ENCODE measurements around the gene TTC3. TPM values are rescaled to one million over a fixed set of nuclear protein-coding genes. Genes with fewer than 3 reads are reported as not detected.
A peak's percentile ranks its signal among the peaks of the same experiment; 100 is the strongest.

TTC3 gene
- total RNA-seq, 1 experiment from 2014 or later: 121 TPM

DNA sequence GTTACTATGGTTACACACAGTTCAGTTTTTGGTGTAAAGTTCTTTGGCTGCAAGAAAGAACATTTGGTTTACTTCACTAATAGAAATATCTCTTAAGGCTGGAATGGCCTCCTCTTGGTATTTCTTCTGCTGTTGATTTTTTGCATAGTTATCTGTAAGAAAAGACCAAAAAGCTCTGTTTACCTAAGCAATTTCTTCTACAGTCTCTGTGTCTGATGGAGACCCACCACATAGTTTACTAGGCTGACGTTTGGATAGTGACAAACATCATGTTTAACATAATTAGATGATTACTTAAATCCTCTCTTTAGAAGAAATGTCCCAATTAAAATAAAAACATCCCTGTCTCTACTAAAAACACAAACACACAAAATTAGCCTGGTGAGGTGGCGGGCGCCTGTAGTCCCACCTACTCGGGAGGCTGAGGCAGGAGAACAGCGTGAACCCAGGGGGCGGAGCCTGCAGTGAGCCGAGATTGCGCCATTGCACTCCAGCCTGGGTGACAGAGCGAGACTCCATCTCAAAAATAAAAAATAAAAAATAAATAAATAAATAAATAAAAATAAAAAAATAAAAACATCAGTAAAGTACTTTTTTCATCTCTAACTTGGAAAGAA is 7.4 kb upstream of the TTC3 start:
- BruUV-seq (replicated peaks): no TSS peak
- CTCF ChIA-PET: no interaction called here
- DNase-seq (no peak), ATAC-seq (no peak)
- Histone ChIP-seq H3K27ac (ENCODE audit: low read length) (no peak overlapping the region), H3K9me3 (ENCODE audit: low read length) (no peaks in the 10 kb centered on the region), H3K4me1 (ENCODE audit: insufficient read depth, low read length) (peaks cover 8% of the 10 kb centered on the region), H3K4me3 (ENCODE audit: low read length) (no peak overlapping the region), H3K9me2 (replicated peaks; ENCODE audit: low read length) (no peaks in the 10 kb centered on the region), H3F3A (ENCODE audit: low read length, unreplicated experiment) (no peaks in the 10 kb centered on the region), H3K9ac (ENCODE audit: low read length) (no peak overlapping the region), H2AFZ (ENCODE audit: low read length) (no peak overlapping the region), H3K79me2 (ENCODE audit: low read length) (no peaks in the 10 kb centered on the region), H4K20me1 (ENCODE audit: low read length) (no peaks in the 10 kb centered on the region), H3K27me3 (ENCODE audit: low read length) (no peaks in the 10 kb centered on the region), H3K36me3 (ENCODE audit: low read depth, low read length) (peaks cover 9% of the 10 kb centered on the region; the same call in 1 of the 2 replicates), H3K4me2 (ENCODE audit: low read length) (no peak overlapping the region)
- POLR2A ChIA-PET (ENCODE audit: unreplicated experiment): no interaction called here
- intact Hi-C loops (cut with micrococcal nuclease): no loop called here
- TF ChIP-seq EZH2phosphoT487 (IDR thresholded peaks at IDR 0.05; ENCODE audit: borderline replicate concordance, low read length): no peak
- TF ChIP-seq, protein P1, sequence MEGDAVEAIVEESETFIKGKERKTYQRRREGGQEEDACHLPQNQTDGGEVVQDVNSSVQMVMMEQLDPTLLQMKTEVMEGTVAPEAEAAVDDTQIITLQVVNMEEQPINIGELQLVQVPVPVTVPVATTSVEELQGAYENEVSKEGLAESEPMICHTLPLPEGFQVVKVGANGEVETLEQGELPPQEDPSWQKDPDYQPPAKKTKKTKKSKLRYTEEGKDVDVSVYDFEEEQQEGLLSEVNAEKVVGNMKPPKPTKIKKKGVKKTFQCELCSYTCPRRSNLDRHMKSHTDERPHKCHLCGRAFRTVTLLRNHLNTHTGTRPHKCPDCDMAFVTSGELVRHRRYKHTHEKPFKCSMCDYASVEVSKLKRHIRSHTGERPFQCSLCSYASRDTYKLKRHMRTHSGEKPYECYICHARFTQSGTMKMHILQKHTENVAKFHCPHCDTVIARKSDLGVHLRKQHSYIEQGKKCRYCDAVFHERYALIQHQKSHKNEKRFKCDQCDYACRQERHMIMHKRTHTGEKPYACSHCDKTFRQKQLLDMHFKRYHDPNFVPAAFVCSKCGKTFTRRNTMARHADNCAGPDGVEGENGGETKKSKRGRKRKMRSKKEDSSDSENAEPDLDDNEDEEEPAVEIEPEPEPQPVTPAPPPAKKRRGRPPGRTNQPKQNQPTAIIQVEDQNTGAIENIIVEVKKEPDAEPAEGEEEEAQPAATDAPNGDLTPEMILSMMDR (conservative IDR thresholded peaks at IDR 0.05; ENCODE audit: low read depth, low read length): no peak
- TF ChIP-seq EZH2 (IDR thresholded peaks at IDR 0.05; ENCODE audit: low read length, unreplicated experiment): no peak

GRCh38 chr21:37071561-37072273 is 1.3 kb upstream of the TTC3 start:
- Histone ChIP-seq H3K9me2 (replicated peaks; ENCODE audit: low read length) (no peaks in the 10 kb centered on the region), H3F3A (ENCODE audit: low read length, unreplicated experiment) (no peaks in the 10 kb centered on the region), H3K9ac (ENCODE audit: low read length) (peak overlapping the region; percentile 93), H3K27ac (ENCODE audit: low read length) (peak overlapping the region; percentile 81), H3K4me1 (ENCODE audit: insufficient read depth, low read length) (peaks cover 21% of the 10 kb centered on the region), H3K4me3 (ENCODE audit: low read length) (peak overlapping the region; percentile 66), H3K27me3 (ENCODE audit: low read length) (no peaks in the 10 kb centered on the region), H3K79me2 (ENCODE audit: low read length) (peaks cover 52% of the 10 kb centered on the region), H3K36me3 (ENCODE audit: low read depth, low read length) (no peaks in the 10 kb centered on the region), H4K20me1 (ENCODE audit: low read length) (peaks cover 21% of the 10 kb centered on the region; the same call in 1 of the 2 replicates), H3K9me3 (ENCODE audit: low read length) (no peaks in the 10 kb centered on the region), H3K4me2 (ENCODE audit: low read length) (peak overlapping the region; percentile 84), H2AFZ (ENCODE audit: low read length) (peak overlapping the region; percentile 49)
- POLR2A ChIA-PET (ENCODE audit: unreplicated experiment): no interaction called here
- CTCF ChIA-PET: no interaction called here
- intact Hi-C loops (cut with micrococcal nuclease): no loop called here
- DNase-seq (peak; percentile 45), ATAC-seq (peak; percentile 5)
- BruUV-seq (replicated peaks): TSS peak; percentile 64
- no peak for TF ChIP-seq EZH2 (IDR thresholded peaks at IDR 0.05; ENCODE audit: low read length, unreplicated experiment)

DNA sequence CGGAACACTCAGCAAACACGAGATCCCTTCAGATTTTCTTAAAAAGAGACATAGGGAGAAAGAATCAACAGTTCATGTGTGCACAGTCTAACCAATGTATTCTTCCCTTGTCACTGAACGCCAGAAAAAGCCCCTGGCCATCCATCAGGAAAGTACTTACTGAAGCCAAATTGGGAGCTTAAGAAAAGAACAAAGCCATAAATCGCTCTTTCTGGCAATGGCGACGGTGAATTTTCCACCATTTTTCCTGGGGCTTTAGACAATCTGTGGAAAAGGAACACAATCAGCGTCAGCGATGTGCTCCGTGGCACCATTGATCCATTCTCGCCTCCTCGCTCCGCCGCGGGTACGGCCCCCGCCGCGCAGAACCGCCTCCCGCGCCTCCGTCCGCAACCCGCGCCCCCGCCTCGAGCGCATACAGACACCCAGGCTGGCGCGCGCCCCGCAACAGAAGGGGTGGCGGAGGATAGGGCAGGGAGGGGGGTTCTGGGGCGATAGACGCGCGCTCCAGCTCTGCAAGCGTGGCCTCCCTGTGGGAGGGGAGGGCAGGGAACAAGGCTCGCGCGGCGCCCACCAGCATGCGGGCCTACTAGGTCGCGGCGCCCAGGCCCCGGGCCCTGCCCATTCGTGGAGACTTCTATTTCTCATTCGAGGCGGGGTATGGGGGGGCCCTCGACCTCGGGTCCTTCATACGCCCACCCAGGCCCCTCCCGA is 623 bp upstream of the TTC3 start:
- Histone ChIP-seq H2AFZ (ENCODE audit: low read length) (peak overlapping the region; percentile 49), H3K9me2 (replicated peaks; ENCODE audit: low read length) (no peaks in the 10 kb centered on the region), H3F3A (ENCODE audit: low read length, unreplicated experiment) (no peaks in the 10 kb centered on the region), H3K4me1 (ENCODE audit: insufficient read depth, low read length) (peaks cover 21% of the 10 kb centered on the region), H3K36me3 (ENCODE audit: low read depth, low read length) (no peaks in the 10 kb centered on the region), H3K9ac (ENCODE audit: low read length) (peak overlapping the region; percentile 93), H3K79me2 (ENCODE audit: low read length) (peaks cover 59% of the 10 kb centered on the region), H4K20me1 (ENCODE audit: low read length) (peaks cover 22% of the 10 kb centered on the region; the same call in 1 of the 2 replicates), H3K4me2 (ENCODE audit: low read length) (peak overlapping the region; percentile 84), H3K9me3 (ENCODE audit: low read length) (no peaks in the 10 kb centered on the region), H3K27me3 (ENCODE audit: low read length) (no peaks in the 10 kb centered on the region), H3K4me3 (ENCODE audit: low read length) (peak overlapping the region; percentile 66), H3K27ac (ENCODE audit: low read length) (peak overlapping the region; percentile 81)
- CTCF ChIA-PET: interaction anchor here (0.5 kb wide), 1 partner anchor 82 kb away, joined by 3 read pairs; no protein-coding TSS in a partner anchor
- TF ChIP-seq, protein P1 (conservative IDR thresholded peaks at IDR 0.05; ENCODE audit: low read depth, low read length): no peak
- TF ChIP-seq EZH2phosphoT487 (IDR thresholded peaks at IDR 0.05; ENCODE audit: borderline replicate concordance, low read length): no peak
- TF ChIP-seq EZH2 (IDR thresholded peaks at IDR 0.05; ENCODE audit: low read length, unreplicated experiment): no peak
- intact Hi-C loops (cut with micrococcal nuclease): no loop called here
- POLR2A ChIA-PET (ENCODE audit: unreplicated experiment): no interaction called here
- BruUV-seq (replicated peaks): no TSS peak
- DNase-seq (peak; percentile 62), ATAC-seq (peak; percentile 49)
